ENCODE measurements around the gene GMPR2. TPM values are rescaled to one million over a fixed set of nuclear protein-coding genes. Genes with fewer than 3 reads are reported as not detected.

GMPR2 gene
- polyA plus RNA-seq, 3 donors, result 84.4 to 84.7 (median 84.5) TPM

DNA sequence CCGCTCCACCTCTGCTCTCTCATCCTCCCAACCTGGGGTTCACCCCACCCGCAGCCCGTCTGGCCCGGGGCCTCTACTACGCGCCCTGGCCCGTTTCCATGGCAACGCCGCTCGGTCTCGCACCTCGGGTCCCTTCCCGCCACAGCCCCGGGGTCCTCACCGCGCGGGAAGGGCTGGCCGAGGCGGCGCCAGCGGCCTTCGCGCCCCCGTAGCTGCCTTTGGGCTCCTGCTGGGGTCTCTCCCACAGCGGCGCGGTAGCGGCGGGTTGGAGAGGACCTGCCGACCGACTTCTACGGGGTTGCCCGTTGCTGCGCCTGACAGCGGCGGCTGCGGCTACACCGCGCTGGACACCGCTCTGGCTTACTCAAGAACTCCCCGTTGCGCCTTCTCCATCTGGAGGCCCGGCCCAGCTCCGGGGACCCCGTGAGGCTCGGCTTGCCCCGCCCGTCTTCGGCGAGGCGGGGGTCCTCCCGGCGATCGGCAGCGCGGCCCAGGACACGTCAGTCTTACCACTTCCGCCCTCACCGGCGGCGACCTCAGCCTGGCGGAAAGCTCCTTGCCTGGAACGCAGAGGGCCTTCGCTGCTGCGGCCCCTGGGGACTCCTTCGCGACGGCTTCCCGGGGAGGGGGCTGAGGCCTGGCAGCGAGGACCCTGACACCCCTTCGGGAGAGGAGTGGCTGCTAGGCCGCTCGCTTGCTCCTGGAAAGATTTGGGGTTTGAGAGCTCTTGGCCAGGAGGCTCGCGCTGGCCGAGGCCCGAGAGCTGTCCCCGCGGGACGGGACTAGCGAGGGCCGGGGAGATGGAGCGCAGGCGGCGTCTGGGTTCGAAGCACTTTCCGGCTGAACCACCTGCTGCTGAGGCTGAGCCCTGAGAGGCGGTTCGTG, 37.3 kb upstream of the GMPR2 start, which contains the start of gene TM9SF1:
TSS of gene TM9SF1 (minus strand) at position 256 of the 885 bp plus-strand sequence. CDS start 422 bp downstream, outside the sequence.
- Mint-ChIP-seq H3K36me3 (peaks cover 37 to 50% of the 10 kb centered on the region in 2 donors), H3K4me1 (peaks cover 42% of the 10 kb centered on the region), H3K4me3 (peak within 1 kb of the TSS; percentile 95 to 97), H3K27me3 (ENCODE audit: low read depth in 3 of 3) (no peaks in the 10 kb centered on the region), H3K9me3 (peaks cover 0 to 6% (median 4%) of the 10 kb centered on the region in 7 donors), H3K27ac (peak within 1 kb of the TSS; percentile 94 to 97 (median 96))
- under 1% methylated on average over 88 of the region's 89 CpGs for WGBS (ENCODE audit: insufficient coverage)
- H3K9me3 ChIP-seq (replicated peaks in 1 of 2; ENCODE audit: control insufficient read depth in 1 of 2, insufficient read depth in 1 of 2, low read length in 2 of 2), result no peaks in the 10 kb centered on the region
- peaks cover 63% of the 10 kb centered on the region for H3K79me2 ChIP-seq (ENCODE audit: insufficient read depth, low read length)
- H3K9ac ChIP-seq (ENCODE audit: insufficient read depth, low read length, poor library complexity, severe bottlenecking), result peak within 1 kb of the TSS; percentile 97
- H3K27me3 ChIP-seq (ENCODE audit: control insufficient read depth in 2 of 2, insufficient read depth in 2 of 2, low read length in 2 of 2), result no peaks in the 10 kb centered on the region
- H3K4me2 ChIP-seq (replicated peaks; ENCODE audit: extremely low read depth, low read length, poor library complexity, severe bottlenecking), result peak within 1 kb of the TSS; percentile 74
- peak; percentile 77 to 87 (median 83) for DNase-seq
- TF ChIP-seq, protein P1, sequence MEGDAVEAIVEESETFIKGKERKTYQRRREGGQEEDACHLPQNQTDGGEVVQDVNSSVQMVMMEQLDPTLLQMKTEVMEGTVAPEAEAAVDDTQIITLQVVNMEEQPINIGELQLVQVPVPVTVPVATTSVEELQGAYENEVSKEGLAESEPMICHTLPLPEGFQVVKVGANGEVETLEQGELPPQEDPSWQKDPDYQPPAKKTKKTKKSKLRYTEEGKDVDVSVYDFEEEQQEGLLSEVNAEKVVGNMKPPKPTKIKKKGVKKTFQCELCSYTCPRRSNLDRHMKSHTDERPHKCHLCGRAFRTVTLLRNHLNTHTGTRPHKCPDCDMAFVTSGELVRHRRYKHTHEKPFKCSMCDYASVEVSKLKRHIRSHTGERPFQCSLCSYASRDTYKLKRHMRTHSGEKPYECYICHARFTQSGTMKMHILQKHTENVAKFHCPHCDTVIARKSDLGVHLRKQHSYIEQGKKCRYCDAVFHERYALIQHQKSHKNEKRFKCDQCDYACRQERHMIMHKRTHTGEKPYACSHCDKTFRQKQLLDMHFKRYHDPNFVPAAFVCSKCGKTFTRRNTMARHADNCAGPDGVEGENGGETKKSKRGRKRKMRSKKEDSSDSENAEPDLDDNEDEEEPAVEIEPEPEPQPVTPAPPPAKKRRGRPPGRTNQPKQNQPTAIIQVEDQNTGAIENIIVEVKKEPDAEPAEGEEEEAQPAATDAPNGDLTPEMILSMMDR (IDR thresholded peaks at IDR 0.05), result no peak
- H3K27ac ChIP-seq (ENCODE audit: low read depth in 1 of 2, low read length in 2 of 2), result peak within 1 kb of the TSS; percentile 77 to 94
- H4K20me1 ChIP-seq (ENCODE audit: insufficient read depth, low read length), result no peaks in the 10 kb centered on the region
- H2AFZ ChIP-seq (ENCODE audit: insufficient read depth, low read depth, low read length, poor library complexity, severe bottlenecking), result peak within 1 kb of the TSS; percentile 92
- H3K36me3 ChIP-seq (replicated peaks in 1 of 2; ENCODE audit: control insufficient read depth in 1 of 2, insufficient read depth in 2 of 2, low read length in 2 of 2), result peaks cover 21 to 25% of the 10 kb centered on the region in 2 donors
- peak within 1 kb of the TSS; percentile 79 to 87 (median 86) for H3K4me3 ChIP-seq (replicated peaks in 1 of 3; ENCODE audit: low read depth in 2 of 3, low read length in 3 of 3)
- H3K4me1 ChIP-seq (ENCODE audit: control insufficient read depth in 1 of 2, insufficient read depth in 2 of 2, low read length in 2 of 2), result peaks cover 23 to 31% of the 10 kb centered on the region in 2 donors
- intact Hi-C loops (cut with micrococcal nuclease), result loop anchor here (5.0 kb wide), 1 partner anchor 37 kb away; the partner anchor contains the start of genes GMPR2 (in 2 of the 2) and NEDD8 (in 2 of the 2)

Data from CD14-positive monocyte (primary cell).